ENCODE data around the gene FOXA1.

DNA sequence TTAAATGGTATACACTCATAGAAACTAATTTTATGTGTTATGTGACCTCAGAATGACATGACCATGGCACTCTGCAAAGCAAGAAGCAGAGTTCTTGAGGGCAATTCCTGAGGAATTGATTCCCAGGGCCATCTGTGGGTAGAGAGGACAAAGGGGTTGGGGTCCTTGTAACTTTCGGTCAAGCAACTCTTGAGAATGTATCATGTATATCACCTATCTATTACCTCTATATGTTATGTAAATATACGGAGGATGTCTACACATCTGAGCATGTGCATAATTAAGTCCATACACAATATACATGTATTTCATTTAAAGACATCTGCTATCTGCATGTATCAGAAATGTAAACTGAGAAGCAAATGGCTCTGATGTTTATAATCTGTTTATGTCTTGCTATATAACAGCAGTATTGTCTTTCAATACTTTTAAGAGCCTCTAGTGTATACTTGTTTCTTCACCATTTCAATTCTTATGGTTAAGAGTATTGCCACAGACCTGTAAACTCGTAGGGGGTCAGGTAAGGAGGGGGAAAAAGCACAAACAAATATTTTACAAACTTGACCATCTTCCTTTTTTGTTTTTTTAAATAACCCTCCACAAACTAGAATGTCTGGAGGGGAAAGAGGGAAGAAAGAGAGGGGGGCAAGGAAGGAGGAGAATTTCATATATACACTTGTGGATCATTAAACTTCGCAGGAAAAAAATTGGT is 4.5 kb downstream of the FOXA1 start:
- TF ChIP-seq, protein P1, sequence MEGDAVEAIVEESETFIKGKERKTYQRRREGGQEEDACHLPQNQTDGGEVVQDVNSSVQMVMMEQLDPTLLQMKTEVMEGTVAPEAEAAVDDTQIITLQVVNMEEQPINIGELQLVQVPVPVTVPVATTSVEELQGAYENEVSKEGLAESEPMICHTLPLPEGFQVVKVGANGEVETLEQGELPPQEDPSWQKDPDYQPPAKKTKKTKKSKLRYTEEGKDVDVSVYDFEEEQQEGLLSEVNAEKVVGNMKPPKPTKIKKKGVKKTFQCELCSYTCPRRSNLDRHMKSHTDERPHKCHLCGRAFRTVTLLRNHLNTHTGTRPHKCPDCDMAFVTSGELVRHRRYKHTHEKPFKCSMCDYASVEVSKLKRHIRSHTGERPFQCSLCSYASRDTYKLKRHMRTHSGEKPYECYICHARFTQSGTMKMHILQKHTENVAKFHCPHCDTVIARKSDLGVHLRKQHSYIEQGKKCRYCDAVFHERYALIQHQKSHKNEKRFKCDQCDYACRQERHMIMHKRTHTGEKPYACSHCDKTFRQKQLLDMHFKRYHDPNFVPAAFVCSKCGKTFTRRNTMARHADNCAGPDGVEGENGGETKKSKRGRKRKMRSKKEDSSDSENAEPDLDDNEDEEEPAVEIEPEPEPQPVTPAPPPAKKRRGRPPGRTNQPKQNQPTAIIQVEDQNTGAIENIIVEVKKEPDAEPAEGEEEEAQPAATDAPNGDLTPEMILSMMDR (IDR thresholded peaks at IDR 0.05), result no peak
- no peak for TF ChIP-seq POLR2A (IDR thresholded peaks at IDR 0.05)
